HepG2 (cell line): ENCODE results near the gene H1-8. TPM values are rescaled to one million over a fixed set of nuclear protein-coding genes. Genes with fewer than 3 reads are reported as not detected.

Experiments
- ATAD3A ChIP-seq: sonication (generic); formaldehyde crosslinking; IDR thresholded peaks from 2 replicates; pipeline ENCODE4 v1.4.0; 2020; ENCODE audit warnings: missing genetic modification reagents
- FOXJ3 ChIP-seq: sonication (generic); formaldehyde crosslinking; IDR thresholded peaks from 2 replicates; pipeline ENCODE4 v1.4.0; 2020; ENCODE audit warnings: missing genetic modification reagents, mild to moderate bottlenecking, borderline replicate concordance
- NFRKB ChIP-seq: fragments of 450-650 bp; IDR thresholded peaks from 2 replicates; pipeline ENCODE4 v1.6.1; 2017
- NKX3-1 ChIP-seq: sonication (generic); formaldehyde crosslinking; IDR thresholded peaks from 2 replicates; pipeline ENCODE4 v1.5.0; 2020; ENCODE audit warnings: missing genetic modification reagents
- PAF1 ChIP-seq: IDR thresholded peaks from 2 replicates; pipeline ENCODE4 v1.6.1; 2016; ENCODE audit warnings: missing genetic modification reagents, missing compliant biosample characterization
- PCBP2 ChIP-seq: fragments of 200-400 bp; formaldehyde crosslinking; optimal IDR thresholded peaks from 2 replicates; pipeline ENCODE3; 2018; ENCODE audit warnings: low read length, low read depth; ENCODE audit not compliant: poor library complexity, severe bottlenecking
- RORA ChIP-seq: sonication (generic); formaldehyde crosslinking; IDR thresholded peaks from 2 replicates; pipeline ENCODE4 v1.5.0; 2020; ENCODE audit warnings: mild to moderate bottlenecking, missing genetic modification reagents, moderate library complexity
- SRY ChIP-seq: sonication (generic); formaldehyde crosslinking; IDR thresholded peaks from 2 replicates; pipeline ENCODE4 v1.8.0; 2022; ENCODE audit warnings: mild to moderate bottlenecking, missing genetic modification reagents
- ZBTB20 ChIP-seq: sonication (generic); formaldehyde crosslinking; IDR thresholded peaks from 2 replicates; pipeline ENCODE4 v1.8.1; 2023; ENCODE audit warnings: missing genetic modification reagents, low read depth, mild to moderate bottlenecking, borderline replicate concordance
- ZBTB8A ChIP-seq: sonication (generic); formaldehyde crosslinking; IDR thresholded peaks from 2 replicates; pipeline ENCODE4 v1.4.0; 2020; ENCODE audit warnings: mild to moderate bottlenecking, low read depth, missing genetic modification reagents, borderline replicate concordance
- ZKSCAN8 ChIP-seq: IDR thresholded peaks from 2 replicates; pipeline ENCODE4 v1.6.1; 2016; ENCODE audit warnings: borderline replicate concordance, missing genetic modification reagents, missing compliant biosample characterization
- ZMYM2 ChIP-seq: sonication (generic); formaldehyde crosslinking; IDR thresholded peaks from 2 replicates; pipeline ENCODE4 v1.8.0; 2022; ENCODE audit warnings: mild to moderate bottlenecking, missing genetic modification reagents
- ZNF124 ChIP-seq: sonication (generic); formaldehyde crosslinking; IDR thresholded peaks from 2 replicates; pipeline ENCODE4 v1.4.0; 2020; ENCODE audit warnings: missing genetic modification reagents
- ZNF136 ChIP-seq: sonication (generic); formaldehyde crosslinking; IDR thresholded peaks from 2 replicates; pipeline ENCODE4 v1.8.1; 2022; ENCODE audit warnings: low read depth, mild to moderate bottlenecking, moderate library complexity, missing genetic modification reagents
- ZNF251 ChIP-seq: sonication (generic); formaldehyde crosslinking; IDR thresholded peaks from 2 replicates; pipeline ENCODE4 v1.9.0; 2021; ENCODE audit warnings: mild to moderate bottlenecking, missing genetic modification reagents
- ZNF484 ChIP-seq: sonication (generic); formaldehyde crosslinking; IDR thresholded peaks from 2 replicates; pipeline ENCODE4 v1.5.1; 2020; ENCODE audit warnings: mild to moderate bottlenecking, low read depth, missing genetic modification reagents, borderline replicate concordance
- ZNF776 ChIP-seq: sonication (generic); formaldehyde crosslinking; IDR thresholded peaks from 2 replicates; pipeline ENCODE4 v1.4.0; 2020; ENCODE audit warnings: mild to moderate bottlenecking, missing genetic modification reagents
- polyA plus RNA-seq, 8 experiments: library from polyadenylated mRNA; depleted of rRNA in 3 of 8; stranded (reverse) in 7 of 8; unstranded in 1 of 8; fragments of >200 nt; fragmentation: Illumina TruSeq in 4 of 8; extraction: Trizol in 4 of 8; gene quantifications; 2 replicates each; pipeline versions ENCODE4 v1.2.1 to v1.2.3, GENCODE V29; 2011 to 2016; ENCODE audit warnings: low read depth in 4 of 8, missing spikeins in 1 of 8, mixed read lengths in 1 of 8; ENCODE audit not compliant: insufficient read depth in 1 of 8
- total RNA-seq, 5 experiments: library from RNA; depleted of rRNA; stranded (reverse); fragments of >200 nt; fragmentation: Illumina TruSeq; extraction: Trizol; gene quantifications; 2 replicates each; pipeline ENCODE4 v1.2.3, GENCODE V29; 2016; ENCODE audit warnings: low read depth in 1 of 5
- TF ChIP-seq, protein P1 (sequence below): sonication (generic); formaldehyde crosslinking; IDR thresholded peaks from 2 replicates; pipeline ENCODE4 v1.4.0; 2020; ENCODE audit warnings: mild to moderate bottlenecking, missing genetic modification reagents
- TF ChIP-seq, protein P2 (sequence below): IDR thresholded peaks from 2 replicates; pipeline ENCODE4 v1.6.1; 2016; ENCODE audit warnings: mild to moderate bottlenecking
- TF ChIP-seq, protein P3 (sequence below): sonication (generic); formaldehyde crosslinking; IDR thresholded peaks from 2 replicates; pipeline ENCODE4; 2020; ENCODE audit warnings: missing genetic modification reagents, mild to moderate bottlenecking, borderline replicate concordance
- TF ChIP-seq, protein P4 (sequence below): fragments of 450-650 bp; IDR thresholded peaks from 2 replicates; pipeline ENCODE4 v1.6.1; 2017; ENCODE audit warnings: mild to moderate bottlenecking

The H1-8 gene
- total and polyA plus RNA-seq, 2 of the 13 experiments (the other 11 are each of a cell fraction or from before 2014, with no cell fraction given), result 0.08 TPM; not detected in 1

DNA sequence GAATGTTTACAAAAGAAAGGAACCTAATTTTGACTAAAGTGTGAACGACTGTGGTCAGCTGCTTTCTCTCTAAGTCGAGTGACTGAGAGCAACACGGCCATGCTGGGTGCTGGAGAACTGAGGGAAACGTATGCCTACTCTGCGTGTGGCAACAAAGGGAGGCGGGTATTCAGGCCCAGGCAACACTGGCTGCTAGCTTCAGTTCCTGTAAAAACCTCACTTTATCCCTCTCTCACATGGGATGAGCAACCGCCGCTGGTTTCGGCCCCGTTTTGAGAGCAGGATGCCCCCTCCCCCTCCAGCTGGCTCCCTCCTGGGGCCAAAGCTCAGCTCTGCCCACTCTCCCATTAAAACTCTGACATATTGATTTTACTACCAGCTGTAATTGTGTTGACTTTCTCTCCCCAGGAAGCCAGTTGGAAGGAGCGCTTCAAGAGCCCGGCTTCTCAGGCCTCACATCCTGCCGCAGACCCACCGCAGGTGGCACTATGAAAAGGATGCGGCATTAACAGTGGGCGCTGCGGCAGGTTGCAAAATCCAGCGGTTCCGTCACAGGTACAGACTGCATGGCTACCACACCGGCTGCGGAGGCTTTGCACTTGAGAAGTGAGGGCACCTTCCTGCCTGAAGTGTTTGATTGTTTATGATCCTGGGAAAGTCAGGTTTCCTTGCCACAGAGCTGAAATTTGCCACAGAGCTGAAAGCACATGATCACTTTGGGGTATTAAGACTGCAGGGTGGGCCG lies 50.8 kb downstream of the H1-8 start (continued):
- TF ChIP-seq, protein P1, sequence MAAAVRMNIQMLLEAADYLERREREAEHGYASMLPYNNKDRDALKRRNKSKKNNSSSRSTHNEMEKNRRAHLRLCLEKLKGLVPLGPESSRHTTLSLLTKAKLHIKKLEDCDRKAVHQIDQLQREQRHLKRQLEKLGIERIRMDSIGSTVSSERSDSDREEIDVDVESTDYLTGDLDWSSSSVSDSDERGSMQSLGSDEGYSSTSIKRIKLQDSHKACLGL (CRISPR knock-in tag), result 0 out of 2 replicates have a peak, but pooled peaks have one; percentile 23
- no peak for TF ChIP-seq ZNF484 (CRISPR knock-in tag)
- TF ChIP-seq ZNF124 (CRISPR knock-in tag), result peak; percentile 53; the same call in 1 of the 2 replicates
- 0 out of 2 replicates have a peak, but pooled peaks have one; percentile 9 for TF ChIP-seq SRY
- no peak for TF ChIP-seq ZNF136 (CRISPR knock-in tag)
- TF ChIP-seq FOXJ3 (CRISPR knock-in tag), result peak; percentile 85
- TF ChIP-seq, protein P2, sequence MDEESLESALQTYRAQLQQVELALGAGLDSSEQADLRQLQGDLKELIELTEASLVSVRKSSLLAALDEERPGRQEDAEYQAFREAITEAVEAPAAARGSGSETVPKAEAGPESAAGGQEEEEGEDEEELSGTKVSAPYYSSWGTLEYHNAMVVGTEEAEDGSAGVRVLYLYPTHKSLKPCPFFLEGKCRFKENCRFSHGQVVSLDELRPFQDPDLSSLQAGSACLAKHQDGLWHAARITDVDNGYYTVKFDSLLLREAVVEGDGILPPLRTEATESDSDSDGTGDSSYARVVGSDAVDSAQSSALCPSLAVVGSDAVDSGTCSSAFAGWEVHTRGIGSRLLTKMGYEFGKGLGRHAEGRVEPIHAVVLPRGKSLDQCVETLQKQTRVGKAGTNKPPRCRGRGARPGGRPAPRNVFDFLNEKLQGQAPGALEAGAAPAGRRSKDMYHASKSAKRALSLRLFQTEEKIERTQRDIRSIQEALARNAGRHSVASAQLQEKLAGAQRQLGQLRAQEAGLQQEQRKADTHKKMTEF (CRISPR knock-in tag), result peak; percentile 91
- TF ChIP-seq, protein P3, sequence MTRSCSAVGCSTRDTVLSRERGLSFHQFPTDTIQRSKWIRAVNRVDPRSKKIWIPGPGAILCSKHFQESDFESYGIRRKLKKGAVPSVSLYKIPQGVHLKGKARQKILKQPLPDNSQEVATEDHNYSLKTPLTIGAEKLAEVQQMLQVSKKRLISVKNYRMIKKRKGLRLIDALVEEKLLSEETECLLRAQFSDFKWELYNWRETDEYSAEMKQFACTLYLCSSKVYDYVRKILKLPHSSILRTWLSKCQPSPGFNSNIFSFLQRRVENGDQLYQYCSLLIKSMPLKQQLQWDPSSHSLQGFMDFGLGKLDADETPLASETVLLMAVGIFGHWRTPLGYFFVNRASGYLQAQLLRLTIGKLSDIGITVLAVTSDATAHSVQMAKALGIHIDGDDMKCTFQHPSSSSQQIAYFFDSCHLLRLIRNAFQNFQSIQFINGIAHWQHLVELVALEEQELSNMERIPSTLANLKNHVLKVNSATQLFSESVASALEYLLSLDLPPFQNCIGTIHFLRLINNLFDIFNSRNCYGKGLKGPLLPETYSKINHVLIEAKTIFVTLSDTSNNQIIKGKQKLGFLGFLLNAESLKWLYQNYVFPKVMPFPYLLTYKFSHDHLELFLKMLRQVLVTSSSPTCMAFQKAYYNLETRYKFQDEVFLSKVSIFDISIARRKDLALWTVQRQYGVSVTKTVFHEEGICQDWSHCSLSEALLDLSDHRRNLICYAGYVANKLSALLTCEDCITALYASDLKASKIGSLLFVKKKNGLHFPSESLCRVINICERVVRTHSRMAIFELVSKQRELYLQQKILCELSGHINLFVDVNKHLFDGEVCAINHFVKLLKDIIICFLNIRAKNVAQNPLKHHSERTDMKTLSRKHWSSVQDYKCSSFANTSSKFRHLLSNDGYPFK (CRISPR knock-in tag), result no peak
- TF ChIP-seq ZKSCAN8 (CRISPR knock-in tag), result peak; percentile 81
- TF ChIP-seq ZBTB20, result no peak
- TF ChIP-seq ATAD3A (CRISPR knock-in tag), result no peak
- TF ChIP-seq PAF1 (CRISPR knock-in tag), result no peak
- no peak for TF ChIP-seq NFRKB
- TF ChIP-seq RORA (CRISPR knock-in tag), result no peak
- TF ChIP-seq NKX3-1, result no peak
- TF ChIP-seq PCBP2, result no peak
- no peak for TF ChIP-seq ZBTB8A (CRISPR knock-in tag)
- TF ChIP-seq ZNF251, result no peak
- 0 out of 2 replicates have a peak, but pooled peaks have one; percentile 8 for TF ChIP-seq ZMYM2 (CRISPR knock-in tag)
- TF ChIP-seq, protein P4, sequence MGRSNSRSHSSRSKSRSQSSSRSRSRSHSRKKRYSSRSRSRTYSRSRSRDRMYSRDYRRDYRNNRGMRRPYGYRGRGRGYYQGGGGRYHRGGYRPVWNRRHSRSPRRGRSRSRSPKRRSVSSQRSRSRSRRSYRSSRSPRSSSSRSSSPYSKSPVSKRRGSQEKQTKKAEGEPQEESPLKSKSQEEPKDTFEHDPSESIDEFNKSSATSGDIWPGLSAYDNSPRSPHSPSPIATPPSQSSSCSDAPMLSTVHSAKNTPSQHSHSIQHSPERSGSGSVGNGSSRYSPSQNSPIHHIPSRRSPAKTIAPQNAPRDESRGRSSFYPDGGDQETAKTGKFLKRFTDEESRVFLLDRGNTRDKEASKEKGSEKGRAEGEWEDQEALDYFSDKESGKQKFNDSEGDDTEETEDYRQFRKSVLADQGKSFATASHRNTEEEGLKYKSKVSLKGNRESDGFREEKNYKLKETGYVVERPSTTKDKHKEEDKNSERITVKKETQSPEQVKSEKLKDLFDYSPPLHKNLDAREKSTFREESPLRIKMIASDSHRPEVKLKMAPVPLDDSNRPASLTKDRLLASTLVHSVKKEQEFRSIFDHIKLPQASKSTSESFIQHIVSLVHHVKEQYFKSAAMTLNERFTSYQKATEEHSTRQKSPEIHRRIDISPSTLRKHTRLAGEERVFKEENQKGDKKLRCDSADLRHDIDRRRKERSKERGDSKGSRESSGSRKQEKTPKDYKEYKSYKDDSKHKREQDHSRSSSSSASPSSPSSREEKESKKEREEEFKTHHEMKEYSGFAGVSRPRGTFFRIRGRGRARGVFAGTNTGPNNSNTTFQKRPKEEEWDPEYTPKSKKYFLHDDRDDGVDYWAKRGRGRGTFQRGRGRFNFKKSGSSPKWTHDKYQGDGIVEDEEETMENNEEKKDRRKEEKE, result no peak
- TF ChIP-seq ZNF776 (CRISPR knock-in tag), result peak; percentile 60; the same call in 1 of the 2 replicates
